H1 (cell line): ENCODE measurements around the gene DTNB. TPM values are rescaled to one million over a fixed set of nuclear protein-coding genes. Genes with fewer than 3 reads are reported as not detected.
A peak's percentile ranks its signal among the peaks of the same experiment; 100 is the strongest.

Source experiments
- CTCF ChIA-PET: fragments of 300-600 bp; sonication (Branson Sonifier 250); formaldehyde crosslinking; loops from one replicate; lab custom pipeline; 2021; ENCODE audit not compliant: partially characterized antibody; lab: Charles Lee
- POLR2A ChIA-PET: fragments of 300-600 bp; sonication (Branson Sonifier 250); formaldehyde crosslinking; loops from one replicate; lab custom pipeline; 2021; ENCODE audit warnings: inconsistent platforms; ENCODE audit not compliant: partially characterized antibody; lab: Charles Lee
- DNase-seq, 2 experiments: peaks; one replicate each; pipeline versions ENCODE4 v3.0.0 to v3.0.0-alpha.2; 2010 to 2022; ENCODE audit warnings: low spot score in 2 of 2, low read depth in 1 of 2, mixed read lengths in 1 of 2
- FAIRE-seq: peaks from 2 replicates; lab custom pipeline; 2011; peaks lifted over from hg19 to GRCh38; lab: Jason Lieb, UNC
- H2AFZ ChIP-seq: 2 replicates; pipeline ENCODE4 v1.8.1; 2012; ENCODE audit warnings: low read length, inconsistent platforms
- H2AK5ac ChIP-seq: 2 replicates; pipeline ENCODE4 v1.6.1; 2013; ENCODE audit warnings: low read depth, low read length
- H2BK120ac ChIP-seq: replicated peaks from 2 replicates; pipeline ENCODE3; 2013; ENCODE audit warnings: low read depth, low read length, inconsistent platforms
- H2BK12ac ChIP-seq: 2 replicates; pipeline ENCODE4 v1.6.1; 2013; ENCODE audit warnings: low read depth, low read length
- H2BK15ac ChIP-seq: 2 replicates; pipeline ENCODE4 v1.6.1; 2013; ENCODE audit warnings: low read length
- H2BK20ac ChIP-seq: 2 replicates; pipeline ENCODE4 v1.6.1; 2013; ENCODE audit warnings: low read length
- H2BK5ac ChIP-seq: 2 replicates; pipeline ENCODE4 v1.6.1; 2013; ENCODE audit warnings: low read depth, low read length
- H3K14ac ChIP-seq: 2 replicates; pipeline ENCODE4 v1.6.1; 2013; ENCODE audit warnings: inconsistent platforms; ENCODE audit not compliant: insufficient read length
- H3K18ac ChIP-seq: 2 replicates; pipeline ENCODE4 v1.6.1; 2013; ENCODE audit warnings: low read length; ENCODE audit errors: extremely low read depth
- H3K23ac ChIP-seq: 2 replicates; pipeline ENCODE4 v1.6.1; 2013; ENCODE audit warnings: inconsistent platforms; ENCODE audit not compliant: insufficient read length
- H3K23me2 ChIP-seq: 2 replicates; pipeline ENCODE4 v1.6.1; 2013; ENCODE audit warnings: low read depth, low read length
- H3K27ac ChIP-seq: 2 replicates; pipeline ENCODE4 v1.6.1; 2011; ENCODE audit warnings: low read depth, low read length, inconsistent platforms
- H3K27me3 ChIP-seq, 4 experiments: replicated peaks in 1 of 4; 1 replicate in 1 of 4; 2 replicates in 3 of 4; pipeline versions ENCODE4 v1.6.1 to v1.8.1; 2011 to 2013; ENCODE audit warnings: low read length in 3 of 4, mild to moderate bottlenecking in 3 of 4, inconsistent platforms in 2 of 4, mixed read lengths in 2 of 4, moderate library complexity in 1 of 4; ENCODE audit not compliant: control insufficient read depth in 3 of 4, insufficient read depth in 3 of 4; ENCODE audit errors: extremely low read depth in 1 of 4
- H3K36me3 ChIP-seq, 4 experiments: 2 replicates each; pipeline versions ENCODE4 v1.6.1 to v1.8.1; 2011 to 2013; ENCODE audit warnings: mild to moderate bottlenecking in 4 of 4, low read length in 3 of 4, moderate library complexity in 2 of 4, control low read depth in 1 of 4, inconsistent platforms in 1 of 4; ENCODE audit not compliant: insufficient read depth in 4 of 4, control insufficient read depth in 2 of 4
- H3K4ac ChIP-seq: replicated peaks from 2 replicates; pipeline ENCODE3; 2013; ENCODE audit warnings: low read length, low read depth, mixed read lengths, inconsistent platforms; ENCODE audit not compliant: insufficient read length
- H3K4me1 ChIP-seq, 4 experiments: replicated peaks in 1 of 4; 1 replicate in 1 of 4; 2 replicates in 3 of 4; pipeline versions ENCODE4 v1.6.1 to v1.8.1; 2011 to 2013; ENCODE audit warnings: low read length in 3 of 4, inconsistent platforms in 2 of 4, mixed read lengths in 1 of 4; ENCODE audit not compliant: insufficient read depth in 4 of 4, control insufficient read depth in 3 of 4
- H3K4me2 ChIP-seq, 2 experiments: 2 replicates each; pipeline versions ENCODE4 v1.6.1 to v1.8.1; 2011 to 2013; ENCODE audit warnings: low read depth in 2 of 2, low read length in 2 of 2, control low read depth in 1 of 2, inconsistent platforms in 1 of 2, mild to moderate bottlenecking in 1 of 2; ENCODE audit not compliant: insufficient read depth in 1 of 2
- H3K4me3 ChIP-seq, 4 experiments: fragments of 200-600, 300-600 bp in 1 of 4; sonication (generic), shearing (Covaris generic), sonication (Bioruptor Twin) in 1 of 4; 2 replicates each; pipeline versions ENCODE4 v1.5.1 to v1.8.1; 2011 to 2016; ENCODE audit warnings: low read length in 4 of 4, low read depth in 3 of 4, control low read depth in 2 of 4, inconsistent platforms in 2 of 4, mild to moderate bottlenecking in 2 of 4, mixed read lengths in 1 of 4, moderate library complexity in 1 of 4; ENCODE audit not compliant: insufficient read depth in 2 of 4; ENCODE audit errors: extremely low read depth in 1 of 4
- H3K56ac ChIP-seq: replicated peaks from 2 replicates; pipeline ENCODE3; 2013; ENCODE audit warnings: low read depth, mild to moderate bottlenecking, mixed read lengths, low read length, inconsistent platforms; ENCODE audit not compliant: insufficient read length
- H3K79me1 ChIP-seq: 2 replicates; pipeline ENCODE4 v1.6.1; 2013; ENCODE audit warnings: low read depth, low read length, control low read depth
- H3K79me2 ChIP-seq, 2 experiments: 2 replicates each; pipeline versions ENCODE4 v1.6.1 to v1.8.1; 2012 to 2013; ENCODE audit warnings: low read length in 2 of 2, mild to moderate bottlenecking in 2 of 2, inconsistent platforms in 1 of 2; ENCODE audit not compliant: insufficient read depth in 2 of 2, control insufficient read depth in 1 of 2
- H3K9ac ChIP-seq, 4 experiments: replicated peaks in 1 of 4; 1 replicate in 1 of 4; 2 replicates in 3 of 4; pipeline versions ENCODE4 v1.6.1 to v1.8.1; 2011 to 2013; ENCODE audit warnings: low read depth in 3 of 4, low read length in 3 of 4, control low read depth in 2 of 4, mild to moderate bottlenecking in 2 of 4, moderate library complexity in 2 of 4, inconsistent platforms in 1 of 4; ENCODE audit errors: extremely low read depth in 1 of 4
- H3K9me3 ChIP-seq, 2 experiments: 2 replicates each; pipeline versions ENCODE4 v1.6.1 to v1.8.1; 2012 to 2013; ENCODE audit warnings: mild to moderate bottlenecking in 2 of 2, moderate library complexity in 2 of 2, control low read depth in 1 of 2, inconsistent platforms in 1 of 2, low read depth in 1 of 2, low read length in 1 of 2, mixed read lengths in 1 of 2; ENCODE audit not compliant: insufficient read depth in 2 of 2
- H4K20me1 ChIP-seq, 2 experiments: replicated peaks in 1 of 2; 2 replicates each; pipeline versions ENCODE3 to v1.8.1; 2011 to 2013; ENCODE audit warnings: inconsistent platforms in 2 of 2, low read length in 2 of 2, mild to moderate bottlenecking in 1 of 2; ENCODE audit not compliant: insufficient read depth in 2 of 2, control insufficient read depth in 1 of 2
- H4K5ac ChIP-seq: 2 replicates; pipeline ENCODE4 v1.6.1; 2013; ENCODE audit warnings: low read length, low read depth, mixed read lengths, inconsistent platforms; ENCODE audit not compliant: insufficient read length
- H4K8ac ChIP-seq: 2 replicates; pipeline ENCODE4 v1.8.0; 2013; ENCODE audit warnings: mild to moderate bottlenecking, moderate library complexity, low read length, inconsistent platforms; ENCODE audit not compliant: insufficient read depth; ENCODE audit errors: extremely low read depth
- H4K91ac ChIP-seq: replicated peaks from 2 replicates; pipeline ENCODE3; 2013; ENCODE audit warnings: low read length, mixed read lengths, inconsistent platforms; ENCODE audit not compliant: insufficient read length
- BCL11A ChIP-seq, 2 experiments: IDR thresholded peaks; one replicate each; pipeline ENCODE4 v1.6.1; 2011; ENCODE audit warnings: low read depth in 2 of 2, low read length in 2 of 2, mild to moderate bottlenecking in 2 of 2
- KDM4A ChIP-seq: IDR thresholded peaks from one replicate; pipeline ENCODE4 v1.7.1; 2012; ENCODE audit warnings: low read depth, mild to moderate bottlenecking, moderate library complexity, low read length, inconsistent platforms; ENCODE audit not compliant: severe bottlenecking
- WGBS, 2 experiments: shearing (Covaris generic) in 1 of 2; methylation state at CpG; one replicate each; pipeline versions ENCODE4 v1.1.6 to v1.1.7; 2013 to 2015; ENCODE audit warnings: low lambda C conversion rate in 2 of 2, mixed read lengths in 2 of 2, inconsistent platforms in 1 of 2, low coverage in 1 of 2, missing lambda C conversion rate in 1 of 2; ENCODE audit not compliant: insufficient replicate concordance in 2 of 2, insufficient coverage in 1 of 2, insufficient read length in 1 of 2; ENCODE audit errors: extremely low coverage in 1 of 2, missing lambda C conversion rate in 1 of 2; 5-methylcytosine and 5-hydroxymethylcytosine counted together
- polyA plus RNA-seq, 7 experiments: library from polyadenylated mRNA; depleted of rRNA in 3 of 7; stranded (reverse) in 5 of 7; unstranded in 2 of 7; fragments of >200 nt in 5 of 7; fragments of 200-250 nt in 2 of 7; gene quantifications; 1 replicate in 5 of 7; 2 replicates in 1 of 7; 4 replicates in 1 of 7; pipeline versions ENCODE4 v1.2.1 to v1.2.3, GENCODE V29; 2011 to 2013; ENCODE audit warnings: missing spikeins in 2 of 7, mixed read lengths in 2 of 7
- total RNA-seq: library from RNA; stranded (reverse); fragmentation: NEBNext Ultra II Directional; extraction: Animal tissue kit (Norgen Biotek cat#: 25700); gene quantifications from 2 replicates; pipeline ENCODE4 v1.2.1, GENCODE V29; 2021

DTNB gene
- total and polyA plus RNA-seq, 2 of the 8 experiments (the other 6 are each of a cell fraction or from before 2014, with no cell fraction given) = 39.6 to 49.5 TPM

- Histone ChIP-seq H2BK12ac (0 out of 2 replicates have a peak within 1 kb of the TSS, but pooled peaks have one; percentile 27), H2BK120ac (no peak within 1 kb of the TSS), H3K9ac (peak within 1 kb of the TSS in 1 of 4 experiments; percentile 35; a peak in 1 of 7 replicates), H2BK5ac (no peak within 1 kb of the TSS), H3K4me2 (peak within 1 kb of the TSS; percentile 72 to 83), H2BK15ac (0 out of 2 replicates have a peak within 1 kb of the TSS, but pooled peaks have one; percentile 92), H3K36me3 (no peaks in the 10 kb centered on the region), H2AK5ac (no peak within 1 kb of the TSS), H3K9me3 (no peaks in the 10 kb centered on the region), H3K14ac (no peak within 1 kb of the TSS), H3K27me3 (peaks cover 0 to 18% (median 12%) of the 10 kb centered on the region in 4 experiments; a peak in 6 of 7 replicates), H3K79me2 (peaks cover 0 to 4% of the 10 kb centered on the region in 2 experiments; a peak in 1 of 4 replicates), H3K4ac (no peak within 1 kb of the TSS), H2AFZ (no peak within 1 kb of the TSS), H4K91ac (no peak within 1 kb of the TSS), H3K23me2 (peaks cover 8% of the 10 kb centered on the region; the same call in 1 of the 2 replicates), H4K20me1 (peaks cover 3 to 8% of the 10 kb centered on the region in 2 experiments), H3K79me1 (no peaks in the 10 kb centered on the region; the same call in 1 of the 2 replicates), H3K4me3 (peak within 1 kb of the TSS; percentile 38 to 68 (median 48); a peak in 7 of 8 replicates), H3K18ac (peak within 1 kb of the TSS; percentile 83; the same call in 1 of the 2 replicates), H3K23ac (no peak within 1 kb of the TSS), H4K8ac (no peak within 1 kb of the TSS), H2BK20ac (no peak within 1 kb of the TSS), H3K56ac (no peak within 1 kb of the TSS), H4K5ac (no peak within 1 kb of the TSS), H3K27ac (no peak within 1 kb of the TSS), H3K4me1 (peaks cover 3 to 21% (median 12%) of the 10 kb centered on the region in 4 experiments)
- 0% methylated on average over 22 of the region's 100 CpGs; no CpG with 5 or more reads in 1 of the 2 experiments for WGBS, 2 experiments
- DNase-seq (no peak), FAIRE-seq (no peak)
- TF ChIP-seq KDM4A (peak; percentile 28), BCL11A (IDR thresholded peaks at IDR 0.05; ENCODE audit: low read depth in 2 of 2, low read length in 2 of 2) (no peak)
- ChIA-PET POLR2A (no interaction called here), CTCF (interaction anchor here (0.6 to 3.3 kb wide), 11 partner anchors 12 to 142 kb away, joined by 3 to 23 read pairs (median 8); no protein-coding TSS in a partner anchor)
Measured at GRCh38 chr2:25341753-25342371, 331.5 kb downstream of the DTNB start, which contains the start of gene DNMT3A. Gene DNMT3A (minus strand): TSS chr2:25341925. CDS start chr2:25313984, 27,941 bp downstream.
